ENCODE data around the gene CCDC92B. TPM values are rescaled to one million over a fixed set of nuclear protein-coding genes. Genes with fewer than 3 reads are reported as not detected.
A peak's percentile ranks its signal among the peaks of the same experiment; 100 is the strongest.

The CCDC92B gene
- total and polyA plus RNA-seq, 2 of the 13 experiments (the other 11 are each of a cell fraction or from before 2014, with no cell fraction given), result not detected

GRCh38 chr17:2786176-2786881, 36.9 kb upstream of the CCDC92B start (continued):
- no peak for TF ChIP-seq PBX3 (CRISPR knock-in tag; IDR thresholded peaks at IDR 0.05; ENCODE audit: borderline replicate concordance)
- TF ChIP-seq ZNF687 (CRISPR knock-in tag; IDR thresholded peaks at IDR 0.05), result peak; percentile 54
- no peak for TF ChIP-seq ZNF550 (CRISPR knock-in tag; IDR thresholded peaks at IDR 0.05; ENCODE audit: borderline replicate concordance)
- TF ChIP-seq MIER2 (CRISPR knock-in tag; IDR thresholded peaks at IDR 0.05), result peak; percentile 61; the same call in 1 of the 2 replicates
- no peak for TF ChIP-seq ZNF619 (CRISPR knock-in tag; IDR thresholded peaks at IDR 0.05)
- TF ChIP-seq ELF3 (CRISPR knock-in tag; IDR thresholded peaks at IDR 0.05), result peak; percentile 53
- 0 out of 2 replicates have a peak, but pooled peaks have one; percentile 52 for TF ChIP-seq MTERF4 (CRISPR knock-in tag; IDR thresholded peaks at IDR 0.05)
- TF ChIP-seq ZNF331 (CRISPR knock-in tag; IDR thresholded peaks at IDR 0.05), result peak; percentile 53; the same call in 1 of the 2 replicates
- TF ChIP-seq PHB2 (IDR thresholded peaks at IDR 0.05; ENCODE audit: partially characterized antibody), result no peak
- no peak for TF ChIP-seq ELF4 (CRISPR knock-in tag; IDR thresholded peaks at IDR 0.05; ENCODE audit: borderline replicate concordance)
- TF ChIP-seq KLF16 (CRISPR knock-in tag; IDR thresholded peaks at IDR 0.05), result peak in 1 of 2 experiments; percentile 29; a peak in 1 of 4 replicates
- TF ChIP-seq KDM2A (CRISPR knock-in tag; IDR thresholded peaks at IDR 0.05; ENCODE audit: borderline replicate concordance, low read depth), result peak; percentile 76
- TF ChIP-seq ZNF839 (CRISPR knock-in tag; IDR thresholded peaks at IDR 0.05; ENCODE audit: borderline replicate concordance), result 0 out of 2 replicates have a peak, but pooled peaks have one; percentile 16
- peak; percentile 33; the same call in 1 of the 2 replicates for TF ChIP-seq ZHX2 (IDR thresholded peaks at IDR 0.05; ENCODE audit: low read depth)
- TF ChIP-seq ZHX2 (CRISPR knock-in tag; IDR thresholded peaks at IDR 0.05; ENCODE audit: borderline replicate concordance), result no peak
- peak; percentile 41; the same call in 1 of the 2 replicates for TF ChIP-seq ERF (CRISPR knock-in tag; IDR thresholded peaks at IDR 0.05)
